Measurements from ENCODE around the gene UNC13D.

DNA sequence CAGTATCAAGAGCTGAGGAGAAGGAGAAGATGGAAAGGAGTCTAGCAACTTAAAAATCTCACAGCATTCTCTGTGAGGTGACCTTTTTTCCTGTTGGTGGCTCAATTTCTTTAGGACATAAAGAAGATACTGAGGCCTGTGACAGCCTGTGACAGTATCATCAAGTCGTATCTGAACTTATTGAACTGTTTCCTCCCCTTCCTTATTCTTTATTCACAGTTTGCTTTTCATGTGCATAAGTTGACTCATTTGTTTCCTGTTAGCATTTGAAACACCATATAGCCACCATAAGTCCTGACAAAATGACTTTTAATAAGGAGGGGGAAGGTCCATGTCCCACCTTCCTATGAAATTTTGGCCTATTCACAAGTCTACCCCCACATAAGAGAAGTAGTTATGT, 50.7 kb downstream of the UNC13D start:
- TF ChIP-seq, protein P1, sequence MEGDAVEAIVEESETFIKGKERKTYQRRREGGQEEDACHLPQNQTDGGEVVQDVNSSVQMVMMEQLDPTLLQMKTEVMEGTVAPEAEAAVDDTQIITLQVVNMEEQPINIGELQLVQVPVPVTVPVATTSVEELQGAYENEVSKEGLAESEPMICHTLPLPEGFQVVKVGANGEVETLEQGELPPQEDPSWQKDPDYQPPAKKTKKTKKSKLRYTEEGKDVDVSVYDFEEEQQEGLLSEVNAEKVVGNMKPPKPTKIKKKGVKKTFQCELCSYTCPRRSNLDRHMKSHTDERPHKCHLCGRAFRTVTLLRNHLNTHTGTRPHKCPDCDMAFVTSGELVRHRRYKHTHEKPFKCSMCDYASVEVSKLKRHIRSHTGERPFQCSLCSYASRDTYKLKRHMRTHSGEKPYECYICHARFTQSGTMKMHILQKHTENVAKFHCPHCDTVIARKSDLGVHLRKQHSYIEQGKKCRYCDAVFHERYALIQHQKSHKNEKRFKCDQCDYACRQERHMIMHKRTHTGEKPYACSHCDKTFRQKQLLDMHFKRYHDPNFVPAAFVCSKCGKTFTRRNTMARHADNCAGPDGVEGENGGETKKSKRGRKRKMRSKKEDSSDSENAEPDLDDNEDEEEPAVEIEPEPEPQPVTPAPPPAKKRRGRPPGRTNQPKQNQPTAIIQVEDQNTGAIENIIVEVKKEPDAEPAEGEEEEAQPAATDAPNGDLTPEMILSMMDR (IDR thresholded peaks at IDR 0.05), result no peak
- TF ChIP-seq EP300 (IDR thresholded peaks at IDR 0.05), result no peak
